D721Med (cell line): ENCODE measurements around the gene CMYA5.

ENCODE experiments used
- DNase-seq: peaks from one replicate; pipeline ENCODE4 v3.0.0; 2011; ENCODE audit warnings: low spot score; ENCODE audit not compliant: insufficient read length
- FAIRE-seq: peaks from 2 replicates; lab custom pipeline; 2011; peaks lifted over from hg19 to GRCh38; lab: Jason Lieb, UNC
- TF ChIP-seq, protein P1 (sequence below): IDR thresholded peaks from 2 replicates; pipeline ENCODE4 v1.5.1; 2012; ENCODE audit warnings: mild to moderate bottlenecking, control low read depth; ENCODE audit not compliant: insufficient read depth; ENCODE audit errors: missing control alignments

CMYA5 gene

DNA sequence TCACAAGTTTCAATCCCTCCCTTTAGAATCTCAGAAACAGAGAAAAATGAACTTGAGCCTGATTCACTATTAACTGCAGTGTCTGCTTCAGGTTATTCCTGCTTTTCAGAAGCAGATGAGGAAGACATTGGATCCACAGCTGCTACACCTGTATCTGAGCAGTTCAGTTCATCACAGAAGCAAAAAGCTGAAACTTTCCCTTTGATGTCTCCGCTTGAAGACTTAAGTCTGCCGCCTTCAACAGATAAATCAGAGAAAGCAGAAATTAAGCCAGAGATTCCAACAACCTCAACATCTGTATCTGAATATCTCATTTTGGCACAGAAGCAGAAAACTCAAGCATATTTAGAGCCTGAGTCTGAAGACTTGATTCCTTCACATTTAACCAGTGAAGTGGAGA is 42.1 kb downstream of the CMYA5 start:
- FAIRE-seq (no peak), DNase-seq (no peak)
- TF ChIP-seq, protein P1, sequence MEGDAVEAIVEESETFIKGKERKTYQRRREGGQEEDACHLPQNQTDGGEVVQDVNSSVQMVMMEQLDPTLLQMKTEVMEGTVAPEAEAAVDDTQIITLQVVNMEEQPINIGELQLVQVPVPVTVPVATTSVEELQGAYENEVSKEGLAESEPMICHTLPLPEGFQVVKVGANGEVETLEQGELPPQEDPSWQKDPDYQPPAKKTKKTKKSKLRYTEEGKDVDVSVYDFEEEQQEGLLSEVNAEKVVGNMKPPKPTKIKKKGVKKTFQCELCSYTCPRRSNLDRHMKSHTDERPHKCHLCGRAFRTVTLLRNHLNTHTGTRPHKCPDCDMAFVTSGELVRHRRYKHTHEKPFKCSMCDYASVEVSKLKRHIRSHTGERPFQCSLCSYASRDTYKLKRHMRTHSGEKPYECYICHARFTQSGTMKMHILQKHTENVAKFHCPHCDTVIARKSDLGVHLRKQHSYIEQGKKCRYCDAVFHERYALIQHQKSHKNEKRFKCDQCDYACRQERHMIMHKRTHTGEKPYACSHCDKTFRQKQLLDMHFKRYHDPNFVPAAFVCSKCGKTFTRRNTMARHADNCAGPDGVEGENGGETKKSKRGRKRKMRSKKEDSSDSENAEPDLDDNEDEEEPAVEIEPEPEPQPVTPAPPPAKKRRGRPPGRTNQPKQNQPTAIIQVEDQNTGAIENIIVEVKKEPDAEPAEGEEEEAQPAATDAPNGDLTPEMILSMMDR: no peak

DNA sequence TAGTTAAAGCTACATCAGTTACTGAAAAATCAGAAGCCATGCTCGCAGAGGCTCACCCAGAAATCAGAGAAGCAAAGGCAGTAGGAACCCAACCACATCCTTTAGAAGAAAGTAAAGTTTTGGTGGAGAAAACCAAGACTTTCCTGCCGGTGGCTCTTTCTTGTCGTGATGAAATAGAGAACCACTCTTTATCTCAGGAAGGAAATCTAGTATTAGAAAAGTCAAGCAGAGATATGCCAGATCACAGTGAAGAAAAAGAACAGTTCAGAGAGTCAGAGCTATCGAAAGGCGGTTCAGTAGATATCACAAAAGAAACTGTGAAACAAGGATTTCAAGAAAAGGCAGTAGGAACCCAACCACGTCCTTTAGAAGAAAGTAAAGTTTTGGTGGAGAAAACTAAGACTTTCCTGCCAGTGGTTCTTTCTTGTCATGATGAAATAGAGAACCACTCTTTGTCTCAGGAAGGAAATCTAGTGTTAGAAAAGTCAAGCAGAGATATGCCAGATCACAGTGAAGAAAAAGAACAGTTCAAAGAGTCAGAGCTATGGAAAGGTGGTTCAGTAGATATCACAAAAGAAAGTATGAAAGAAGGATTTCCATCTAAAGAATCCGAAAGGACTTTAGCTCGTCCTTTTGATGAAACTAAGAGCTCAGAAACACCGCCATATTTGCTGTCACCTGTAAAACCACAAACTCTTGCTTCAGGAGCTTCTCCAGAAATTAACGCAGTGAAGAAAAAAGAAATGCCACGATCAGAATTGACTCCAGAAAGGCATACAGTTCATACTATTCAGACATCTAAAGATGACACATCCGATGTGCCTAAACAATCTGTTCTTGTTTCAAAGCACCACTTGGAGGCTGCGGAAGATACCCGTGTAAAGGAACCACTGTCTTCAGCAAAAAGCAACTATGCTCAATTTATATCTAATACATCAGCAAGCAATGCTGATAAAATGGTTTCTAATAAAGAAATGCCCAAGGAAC is 47.2 kb downstream of the CMYA5 start:
- no peak for DNase-seq
- TF ChIP-seq, protein P1: no peak

DNA sequence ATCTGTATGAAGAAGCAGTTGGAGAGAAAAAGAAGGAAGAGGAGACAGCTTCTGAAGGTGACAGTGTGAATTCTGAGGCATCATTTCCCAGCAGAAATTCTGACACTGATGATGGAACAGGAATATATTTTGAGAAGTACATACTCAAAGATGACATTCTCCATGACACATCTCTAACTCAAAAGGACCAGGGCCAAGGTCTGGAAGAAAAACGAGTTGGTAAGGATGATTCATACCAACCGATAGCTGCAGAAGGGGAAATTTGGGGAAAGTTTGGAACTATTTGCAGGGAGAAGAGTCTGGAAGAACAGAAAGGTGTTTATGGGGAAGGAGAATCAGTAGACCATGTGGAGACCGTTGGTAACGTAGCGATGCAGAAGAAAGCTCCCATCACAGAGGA is 48.7 kb downstream of the CMYA5 start:
- TF ChIP-seq, protein P1: no peak
- DNase-seq (no peak), FAIRE-seq (no peak)

More for the DNA sequence above, 47.2 kb downstream of the CMYA5 start:
- no peak for FAIRE-seq

DNA sequence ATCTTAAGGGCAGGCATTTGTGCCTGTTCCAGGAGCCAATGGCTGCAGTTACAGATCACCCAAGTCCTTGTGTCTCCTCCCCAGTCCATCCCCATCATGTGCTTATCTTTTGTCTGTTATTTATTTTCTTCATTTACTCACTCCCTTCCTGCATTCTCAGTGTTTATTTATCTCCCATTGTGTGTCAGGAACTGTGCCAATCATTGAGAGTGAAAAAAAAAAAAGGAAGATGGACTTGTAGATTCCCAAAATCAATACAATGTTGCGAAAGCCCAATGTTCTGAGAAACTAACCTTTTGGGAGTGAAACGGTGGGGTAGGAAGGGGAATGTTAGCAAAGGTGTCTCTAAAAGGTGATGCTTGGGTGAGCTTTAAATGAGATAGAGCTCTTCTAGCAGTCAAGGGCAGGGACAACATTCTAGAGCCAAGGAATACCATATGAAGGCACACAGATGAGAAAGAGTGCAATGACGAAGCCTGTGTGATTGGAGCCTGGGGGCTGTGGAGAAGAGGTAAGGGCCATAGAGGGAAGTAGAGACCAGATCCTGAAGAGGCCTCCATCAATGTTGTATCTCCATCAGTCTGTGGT is 53.0 kb downstream of the CMYA5 start:
- FAIRE-seq: no peak
- DNase-seq: no peak
- TF ChIP-seq, protein P1: no peak

DNA sequence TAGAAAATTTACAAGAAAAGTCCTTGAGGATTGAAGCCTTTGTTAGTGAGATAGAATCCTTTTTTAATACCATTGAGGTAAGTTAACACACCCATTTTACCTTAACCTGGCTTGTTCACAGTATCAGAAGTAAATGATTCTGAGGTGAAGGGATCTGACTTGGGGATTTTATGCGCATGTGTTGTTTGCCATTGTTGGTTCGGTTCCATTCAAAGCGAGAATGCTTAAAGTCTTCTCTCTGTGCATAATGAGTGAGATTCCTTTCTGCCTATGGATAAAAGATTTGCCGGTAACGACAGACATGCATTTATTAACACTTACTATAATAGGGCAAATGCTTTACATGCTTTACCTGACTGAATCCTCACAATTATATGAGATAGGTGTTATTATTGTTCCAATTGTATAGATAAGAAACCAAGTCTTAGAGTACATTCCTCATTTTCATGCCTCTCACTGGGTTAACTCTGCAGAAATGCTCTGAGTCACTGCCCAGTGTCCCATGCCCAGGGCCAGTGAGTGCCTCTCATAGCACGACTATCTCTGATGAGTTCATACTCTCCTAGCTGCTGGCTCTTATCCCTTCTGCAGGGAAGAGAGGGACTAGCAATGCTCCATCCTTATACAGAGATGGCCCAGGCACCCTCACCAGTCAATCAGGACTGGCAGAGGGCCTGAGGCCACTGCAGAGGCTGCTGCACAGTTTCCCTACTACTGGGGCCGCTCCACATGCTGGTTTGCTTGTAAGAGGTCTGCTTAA is 54.4 kb downstream of the CMYA5 start:
- FAIRE-seq (peak; percentile 11), DNase-seq (no peak)

DNA sequence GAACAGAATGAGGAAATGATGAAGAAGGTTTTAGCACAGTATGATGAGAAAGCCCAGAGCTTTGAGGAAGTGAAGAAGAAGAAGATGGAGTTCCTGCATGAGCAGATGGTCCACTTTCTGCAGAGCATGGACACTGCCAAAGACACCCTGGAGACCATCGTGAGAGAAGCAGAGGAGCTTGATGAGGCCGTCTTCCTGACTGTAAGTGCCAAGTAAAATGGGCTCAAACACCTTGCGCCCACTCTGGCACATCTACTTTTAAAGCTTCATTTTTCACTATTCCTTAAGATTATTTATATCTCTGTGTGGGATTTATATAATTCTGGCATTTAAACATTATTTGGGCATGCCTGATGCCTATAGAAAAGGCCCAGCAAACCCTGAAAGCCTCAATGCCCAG is 55.6 kb downstream of the CMYA5 start:
- TF ChIP-seq, protein P1: no peak
- DNase-seq: no peak
- no peak for FAIRE-seq

More for the DNA sequence above, 54.4 kb downstream of the CMYA5 start:
- TF ChIP-seq, protein P1: no peak
